ENCODE results near the gene CCN2.

DNA sequence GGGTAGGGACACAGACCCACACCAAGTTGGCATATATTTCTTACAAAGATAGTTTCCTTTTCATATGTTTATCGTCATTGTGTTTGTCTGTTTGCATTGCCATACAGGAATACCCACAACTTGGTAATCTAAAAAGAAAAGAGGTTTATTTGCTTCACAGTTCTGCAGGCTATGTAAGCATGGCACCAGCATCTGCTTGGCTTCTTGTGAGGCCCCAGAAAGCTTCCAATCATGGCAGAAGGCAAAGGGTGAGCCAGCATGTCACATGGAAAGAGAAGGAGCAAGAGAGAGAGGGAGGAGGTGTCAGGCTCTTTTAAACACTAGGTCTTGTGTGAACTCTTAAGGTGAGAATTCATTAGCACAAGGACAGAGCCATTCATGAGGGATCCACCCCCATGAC lies 52.5 kb downstream of the CCN2 start:
- no peak for TF ChIP-seq EZH2 (IDR thresholded peaks at IDR 0.05)
- TF ChIP-seq FOXP2 (optimal IDR thresholded peaks at IDR 0.05; ENCODE audit: control extremely low read depth, extremely low read length, insufficient read depth): no peak
- no peak for TF ChIP-seq POLR2AphosphoS5 (IDR thresholded peaks at IDR 0.05; ENCODE audit: borderline replicate concordance, low read depth, low read length)
